Superior temporal gyrus (tissue), 1 donor: ENCODE results near the gene TRPM3.
"Not testable (repeated sequence)": the region's sequence is repeated elsewhere in the genome, so short reads cannot be mapped to it uniquely, and the experiment has no call there.

Source experiments
- DNase-seq: peaks from one replicate; pipeline ENCODE4 v3.0.0-alpha.2; 2016; ENCODE audit errors: extremely low spot score

TRPM3 gene

DNA sequence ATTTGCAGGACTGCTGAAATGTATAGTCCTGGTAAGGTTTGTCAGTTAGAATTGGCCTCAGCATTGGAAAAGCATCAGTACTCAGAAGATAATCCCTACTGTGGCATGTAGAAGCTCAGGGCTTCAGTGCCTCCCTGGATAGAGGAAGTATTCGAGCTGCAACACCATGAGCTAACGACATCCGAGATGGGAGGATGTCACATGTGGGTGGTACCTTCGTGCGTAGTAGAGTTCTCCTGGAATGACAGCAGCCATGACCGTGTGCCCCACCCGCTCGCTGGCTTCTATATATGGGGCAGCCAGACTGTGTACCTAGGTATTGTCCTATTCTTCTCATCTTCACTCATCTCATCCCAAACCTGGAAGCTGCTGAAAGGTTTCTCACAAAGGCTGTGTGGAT, 361.2 kb downstream of the TRPM3 start:
- DNase-seq: no peak

DNA sequence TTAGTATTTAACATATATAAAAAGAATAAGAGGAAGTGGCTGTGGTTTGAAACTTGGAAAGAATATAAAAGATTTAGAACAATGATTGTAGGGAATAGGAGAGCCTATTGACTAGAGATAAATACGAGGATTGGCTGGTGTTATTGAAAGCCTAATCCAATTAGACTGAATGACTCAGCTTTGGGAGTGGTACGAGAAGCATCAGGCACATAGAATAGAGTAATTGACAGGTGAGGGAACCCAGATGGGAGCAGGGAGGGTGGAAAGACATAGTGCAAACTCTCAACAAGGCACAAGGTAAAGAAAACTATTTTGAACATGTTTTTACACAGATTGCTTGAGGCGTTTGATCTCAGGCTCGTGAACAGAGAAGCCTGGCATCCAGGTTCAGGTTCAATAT, 368.1 kb downstream of the TRPM3 start:
- DNase-seq: no peak

DNA sequence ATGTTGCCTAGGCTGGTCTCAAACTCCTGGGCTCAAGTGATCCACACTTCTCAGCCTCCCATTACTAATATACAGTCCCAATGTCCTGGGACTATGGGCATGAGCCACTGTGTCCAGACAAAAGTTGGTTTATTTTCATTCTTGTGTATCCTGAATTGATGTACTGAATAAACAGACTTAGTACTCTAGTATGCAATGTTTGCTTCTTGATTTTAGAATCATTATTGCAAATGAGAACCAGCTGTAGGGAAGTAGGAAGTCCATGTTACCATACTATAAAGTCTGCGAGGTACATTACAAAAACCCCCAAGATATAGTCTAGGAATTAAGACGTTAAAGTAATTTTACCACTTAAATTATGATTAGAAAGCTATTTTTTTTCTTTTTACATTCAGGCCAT, 372.4 kb downstream of the TRPM3 start:
- DNase-seq: no peak

- no peak for DNase-seq
Observed at GRCh38 chr9:70747261-70747718, 374.1 kb downstream of the TRPM3 start.

GRCh38 chr9:70746760-70747159, 374.7 kb downstream of the TRPM3 start:
- no peak for DNase-seq

DNA sequence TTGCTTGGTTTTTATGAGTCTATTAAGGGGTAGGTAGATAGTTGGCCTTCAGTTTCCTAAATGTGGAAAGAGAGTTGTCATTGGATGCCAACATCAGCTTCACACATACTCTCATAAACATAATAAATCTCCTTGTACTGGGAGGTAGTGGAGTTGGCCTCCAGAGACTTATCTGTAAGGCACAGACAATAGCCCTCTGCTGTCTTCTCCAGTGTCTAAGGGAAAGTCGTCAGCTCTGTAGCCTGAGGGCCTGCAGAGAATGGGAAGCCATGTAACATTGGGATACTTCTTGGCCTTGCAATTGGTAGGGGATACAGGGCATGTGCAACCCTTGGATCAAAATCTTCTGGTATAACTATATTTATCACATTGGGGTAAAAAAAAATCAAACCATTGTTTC, 375.1 kb downstream of the TRPM3 start:
- DNase-seq: no peak

DNA sequence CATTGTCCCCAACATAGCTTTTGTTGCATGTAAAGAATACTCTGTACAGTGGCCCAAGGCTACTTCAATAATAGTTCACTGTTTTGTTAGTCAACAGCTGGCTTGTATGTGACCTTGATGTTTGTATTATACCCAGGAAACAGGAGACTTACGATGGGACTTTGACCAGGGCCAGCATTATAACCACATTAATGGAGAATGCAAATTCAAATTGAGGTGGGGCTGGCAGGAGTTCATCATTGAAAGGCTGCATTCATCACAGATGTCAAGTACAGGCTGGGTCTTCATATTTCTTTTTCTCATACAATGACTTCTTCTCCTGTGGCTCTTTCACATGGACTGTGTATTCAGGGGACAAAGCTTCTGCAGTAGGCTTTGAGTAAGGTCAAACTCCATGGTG, 396.6 kb downstream of the TRPM3 start:
- not testable (repeated sequence) for DNase-seq

GRCh38 chr9:70724025-70724424, 397.4 kb downstream of the TRPM3 start:
- DNase-seq: not testable (repeated sequence)

DNA sequence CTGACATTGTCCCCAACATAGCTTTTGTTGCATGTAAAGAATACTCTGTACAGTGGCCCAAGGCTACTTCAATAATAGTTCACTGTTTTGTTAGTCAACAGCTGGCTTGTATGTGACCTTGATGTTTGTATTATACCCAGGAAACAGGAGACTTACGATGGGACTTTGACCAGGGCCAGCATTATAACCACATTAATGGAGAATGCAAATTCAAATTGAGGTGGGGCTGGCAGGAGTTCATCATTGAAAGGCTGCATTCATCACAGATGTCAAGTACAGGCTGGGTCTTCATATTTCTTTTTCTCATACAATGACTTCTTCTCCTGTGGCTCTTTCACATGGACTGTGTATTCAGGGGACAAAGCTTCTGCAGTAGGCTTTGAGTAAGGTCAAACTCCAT, 414.6 kb downstream of the TRPM3 start:
- not testable (repeated sequence) for DNase-seq

DNA sequence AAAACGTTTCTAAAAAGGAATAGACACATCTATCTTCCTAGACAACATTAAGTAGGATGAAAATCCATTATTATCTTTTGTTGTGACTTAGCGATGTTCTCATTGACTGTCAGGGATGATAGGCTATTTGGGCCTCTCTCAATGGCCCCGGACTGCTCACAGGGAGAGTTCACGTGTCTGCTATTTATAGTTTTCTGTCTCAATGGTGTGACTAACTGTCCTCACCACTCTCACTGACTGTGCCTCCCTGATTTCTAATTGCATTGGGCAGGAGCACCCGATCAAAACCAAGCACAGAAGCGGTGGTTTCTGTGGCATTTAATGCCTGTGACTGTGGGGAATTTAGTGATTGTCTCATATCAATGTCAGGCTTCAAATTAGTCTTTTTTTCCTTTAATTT, 420.3 kb downstream of the TRPM3 start:
- no peak for DNase-seq

GRCh38 chr9:70696694-70697335, 424.6 kb downstream of the TRPM3 start:
- no peak for DNase-seq

- no peak for DNase-seq
Observed at GRCh38 chr9:70694758-70695157, 426.7 kb downstream of the TRPM3 start.

DNA sequence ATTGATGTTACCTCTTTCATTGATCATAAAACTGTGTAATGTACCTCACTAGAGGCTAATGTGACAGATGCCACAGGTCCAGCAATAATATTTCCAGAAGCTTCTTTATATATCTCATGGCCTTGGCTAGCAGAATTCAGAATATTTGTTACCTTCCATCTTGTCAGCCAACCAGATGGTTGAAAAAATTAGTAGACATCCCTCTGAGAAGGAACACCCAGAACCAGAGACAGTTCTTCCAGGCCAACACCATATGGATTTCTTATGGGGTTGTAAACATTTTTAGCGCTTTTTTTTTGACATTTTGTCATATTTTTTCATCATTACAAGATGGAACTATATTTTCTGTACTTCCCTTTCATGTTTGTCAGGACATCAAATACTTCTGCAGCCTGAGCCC, 428.2 kb downstream of the TRPM3 start:
- DNase-seq: no peak

DNA sequence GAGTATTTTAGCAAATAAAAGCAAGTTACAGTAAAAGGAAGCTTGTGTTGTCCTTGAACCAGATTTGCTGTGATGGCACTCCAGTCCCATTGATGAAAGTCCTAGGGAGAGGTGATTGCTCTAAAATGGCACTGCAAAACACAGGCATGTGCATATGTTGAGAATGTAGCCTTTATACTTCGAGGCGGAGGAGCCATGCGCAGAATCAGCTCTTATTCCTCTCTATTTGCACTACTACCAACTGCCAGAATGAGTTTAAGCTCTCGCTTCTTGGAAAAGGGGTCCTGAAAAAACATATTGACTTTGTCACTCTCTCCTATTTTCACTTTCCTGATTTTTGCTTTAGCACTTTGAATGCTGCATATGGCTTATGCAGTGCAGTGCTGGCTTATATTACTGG, 429.0 kb downstream of the TRPM3 start:
- DNase-seq: no peak

GRCh38 chr9:70688704-70689103, 432.7 kb downstream of the TRPM3 start:
- DNase-seq: no peak

DNA sequence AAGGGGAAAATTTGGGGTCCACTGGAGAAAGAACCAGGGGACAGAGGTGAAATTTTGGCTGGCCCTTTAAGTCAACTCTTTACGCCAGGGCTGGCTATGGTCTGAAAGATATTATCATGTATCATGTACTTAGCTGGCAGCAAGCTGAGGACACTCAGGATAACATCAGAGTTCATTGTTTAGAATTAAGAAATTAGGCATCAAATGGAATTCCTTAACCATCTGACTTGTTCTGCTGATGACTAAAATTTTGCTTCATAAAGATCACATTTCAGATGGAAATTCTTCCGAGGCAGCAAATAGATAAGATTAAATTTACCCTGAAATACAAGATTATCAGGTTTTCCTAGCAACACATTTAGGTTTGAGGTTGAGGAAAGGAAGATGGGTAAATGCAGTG, 437.6 kb downstream of the TRPM3 start:
- DNase-seq: no peak

DNA sequence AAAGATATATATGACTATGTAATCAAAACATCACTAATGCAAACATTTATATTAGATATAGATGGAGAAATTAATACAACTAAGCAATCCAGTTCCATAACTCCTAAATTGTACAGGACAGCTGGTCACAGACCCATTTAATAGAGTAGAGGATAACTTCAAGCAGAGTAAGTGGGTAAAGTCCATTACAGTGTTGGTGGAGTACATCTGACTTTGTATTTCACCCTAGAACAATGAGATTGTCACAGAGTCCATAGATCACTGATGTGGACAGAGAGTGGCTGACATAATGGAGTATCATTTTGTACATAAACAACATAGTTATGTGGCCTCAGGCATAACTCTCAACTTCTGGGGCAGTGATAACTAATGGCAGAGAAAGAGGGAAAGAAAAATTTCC, 439.1 kb downstream of the TRPM3 start:
- no peak for DNase-seq

DNA sequence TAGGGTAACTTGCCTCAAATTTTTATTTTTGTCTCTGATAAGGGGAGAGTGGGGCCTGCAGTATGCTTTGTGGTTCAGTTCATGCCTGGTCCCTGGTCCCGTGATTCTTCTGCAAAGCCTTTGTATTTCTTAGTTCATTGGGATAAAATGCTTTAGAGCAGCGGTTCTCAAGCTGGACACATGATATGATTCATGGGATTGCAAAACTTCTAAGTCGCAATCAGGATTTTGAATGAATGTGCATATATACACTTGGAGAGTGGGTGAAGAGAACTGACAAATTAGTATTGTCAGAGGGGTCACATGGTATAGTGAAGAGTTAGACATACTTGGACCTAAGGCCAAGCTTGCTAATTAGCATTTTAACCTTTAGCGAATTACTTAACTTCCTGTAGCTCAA, 441.6 kb downstream of the TRPM3 start:
- DNase-seq: no peak

DNA sequence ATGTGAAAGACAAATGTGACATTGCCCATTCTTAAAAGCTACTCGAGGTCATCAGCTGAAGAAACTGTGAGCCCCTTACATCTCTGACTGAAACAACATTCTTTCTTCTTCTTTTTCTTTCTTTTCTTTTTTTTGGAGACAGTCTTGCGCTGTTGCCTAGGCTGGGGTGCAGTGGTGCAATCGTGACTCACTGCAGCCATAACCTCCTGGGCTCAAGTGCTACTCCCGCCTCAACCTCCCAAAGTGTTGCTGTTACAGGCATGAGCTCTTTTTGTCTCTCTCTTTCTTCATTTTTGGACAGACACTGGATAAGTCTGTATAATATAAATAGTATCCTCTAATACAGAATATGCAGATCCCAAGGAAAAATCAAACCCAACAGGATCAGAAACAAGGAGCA, 443.3 kb downstream of the TRPM3 start:
- no peak for DNase-seq

DNA sequence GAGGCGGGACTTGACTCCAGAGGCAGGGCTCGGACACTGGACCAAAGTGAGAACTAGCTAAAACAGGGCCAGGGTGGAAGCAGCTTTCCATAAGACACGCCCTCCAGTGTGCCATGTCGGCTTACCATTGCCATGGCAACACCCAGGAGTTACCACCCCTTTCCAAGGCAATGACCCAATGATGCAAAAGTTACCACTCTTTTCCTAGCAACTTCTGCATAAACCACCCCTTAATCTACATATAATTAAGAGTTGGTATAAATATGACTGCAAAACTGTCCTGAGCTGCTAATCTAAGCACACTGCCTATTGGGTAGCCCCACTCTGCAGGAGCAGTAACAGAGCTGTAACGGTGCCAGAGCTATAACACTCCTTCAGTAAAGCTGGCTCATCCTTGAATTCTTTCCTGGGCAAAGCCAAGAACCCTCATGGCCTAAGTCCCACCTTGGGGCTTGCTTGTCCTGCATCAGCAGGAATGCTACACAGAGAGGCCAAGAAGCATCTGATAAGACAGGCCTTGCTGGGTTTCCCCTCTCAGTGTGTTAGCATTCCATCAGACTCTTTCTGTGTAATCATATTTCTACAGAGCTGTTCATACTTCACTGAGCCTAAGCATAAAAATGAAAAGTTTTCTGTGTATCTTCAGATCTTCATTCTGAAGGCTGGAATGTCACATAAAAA, 444.2 kb downstream of the TRPM3 start:
- no peak for DNase-seq

GRCh38 chr9:70675868-70676370, 445.5 kb downstream of the TRPM3 start:
- no peak for DNase-seq

- no peak for DNase-seq
Observed at GRCh38 chr9:70673844-70674243, 447.6 kb downstream of the TRPM3 start.

- DNase-seq: no peak
Observed at GRCh38 chr9:70672161-70672649, 449.2 kb downstream of the TRPM3 start.
